Measurements from ENCODE around the gene SLC4A3.

SLC4A3 gene

GRCh38 chr2:219626540-219626939, 890 bp upstream of the SLC4A3 start:
- no peak overlapping the region for H3K4me3 ChIP-seq (ENCODE audit: low read length)
- DNase-seq (ENCODE audit: low read depth): no peak

GRCh38 chr2:219628235-219628985, 980 bp downstream of the SLC4A3 start:
- no peak for DNase-seq (ENCODE audit: low read depth)
- H3K4me3 ChIP-seq (ENCODE audit: low read length): peak overlapping the region; percentile 45

More at GRCh38 chr2:219626540-219626939, 890 bp upstream of the SLC4A3 start:
- no peak for TF ChIP-seq CTCF (IDR thresholded peaks at IDR 0.05; ENCODE audit: insufficient read depth, low read depth, low read length, missing control alignments)

GRCh38 chr2:219628986-219629901, 1.8 kb downstream of the SLC4A3 start:
- no peak overlapping the region for H3K4me3 ChIP-seq (ENCODE audit: low read length)
- TF ChIP-seq CTCF (IDR thresholded peaks at IDR 0.05; ENCODE audit: insufficient read depth, low read depth, low read length, missing control alignments): no peak
- DNase-seq (ENCODE audit: low read depth): no peak

More at GRCh38 chr2:219628235-219628985, 980 bp downstream of the SLC4A3 start:
- TF ChIP-seq CTCF (IDR thresholded peaks at IDR 0.05; ENCODE audit: insufficient read depth, low read depth, low read length, missing control alignments): no peak

GRCh38 chr2:219629976-219630695, 2.7 kb downstream of the SLC4A3 start:
- H3K4me3 ChIP-seq (ENCODE audit: low read length): no peak overlapping the region
- no peak for TF ChIP-seq CTCF (IDR thresholded peaks at IDR 0.05; ENCODE audit: insufficient read depth, low read depth, low read length, missing control alignments)
- no peak for DNase-seq (ENCODE audit: low read depth)

GRCh38 chr2:219630770-219631405, 3.5 kb downstream of the SLC4A3 start:
- no peak for TF ChIP-seq CTCF (IDR thresholded peaks at IDR 0.05; ENCODE audit: insufficient read depth, low read depth, low read length, missing control alignments)
- H3K4me3 ChIP-seq (ENCODE audit: low read length): no peak overlapping the region
- no peak for DNase-seq (ENCODE audit: low read depth)

- no peak for TF ChIP-seq CTCF (IDR thresholded peaks at IDR 0.05; ENCODE audit: insufficient read depth, low read depth, low read length, missing control alignments)
- DNase-seq (ENCODE audit: low read depth): no peak
- H3K4me3 ChIP-seq (ENCODE audit: low read length): no peak overlapping the region
Observed at GRCh38 chr2:219631406-219631891, 4.0 kb downstream of the SLC4A3 start.

All from epithelial cell of esophagus (primary cell).